Pancreas (tissue), 10 donors: ENCODE measurements around the gene PRODH. TPM values are rescaled to one million over a fixed set of nuclear protein-coding genes. Genes with fewer than 3 reads are reported as not detected.
"Not testable (repeated sequence)": the region's sequence is repeated elsewhere in the genome, so short reads cannot be mapped to it uniquely, and the experiment has no call there.

Experiments used
- ATAC-seq, 4 donors: fragments of 200-7000 bp; cut with Tn5 transposase; one replicate each; pipeline versions ENCODE4 v1.8.0 to v1.9.1; 2020; ENCODE audit warnings: mild to moderate bottlenecking in 4 of 4, moderate library complexity in 4 of 4
- DNase-seq, 6 donors: peaks; one replicate each; pipeline ENCODE4 v3.0.0-alpha.2; 2020
- FAIRE-seq: peaks from 2 replicates; lab custom pipeline; 2012; peaks lifted over from hg19 to GRCh38; lab: Jason Lieb, UNC
- H3K27ac ChIP-seq, 4 donors: fragments of 200-600 bp; sonication (generic); 1 replicate in 3 of 4; 2 replicates in 1 of 4; pipeline versions ENCODE4 v1.5.0 to v1.8.0; 2020
- H3K27me3 ChIP-seq, 4 donors: fragments of 200-600 bp; one replicate each; pipeline ENCODE4 v1.8.0; 2021
- H3K36me3 ChIP-seq, 3 donors: fragments of 200-600 bp; sonication (generic) in 1 of 3; one replicate each; pipeline versions ENCODE4 v1.5.0 to v1.8.0; 2020 to 2021
- H3K4me1 ChIP-seq, 3 donors: fragments of 200-600 bp; one replicate each; pipeline ENCODE4 v1.8.0; 2021
- H3K4me3 ChIP-seq, 4 donors: fragments of 200-600 bp; sonication (generic) in 2 of 4; one replicate each; pipeline versions ENCODE4 v1.5.0 to v1.8.0; 2020 to 2021
- H3K9me3 ChIP-seq, 4 donors: fragments of 200-600 bp; one replicate each; pipeline ENCODE4 v1.8.0; 2021
- WGBS, 2 donors: extraction: QIAGEN DNeasy Blood & Tissue Kit; methylation state at CpG; one replicate each; pipeline ENCODE4 v1.1.7; 2013; 5-methylcytosine and 5-hydroxymethylcytosine counted together
- intact Hi-C, 3 donors: fragments of 100-400 bp; cut with DNase I; formaldehyde crosslinking; loops; one replicate each; pipeline versions ENCODE4 v1.11.1 to v1.14.2; 2022
- polyA plus RNA-seq, 2 donors: library from polyadenylated mRNA; stranded (reverse); fragments of 200-250 nt; gene quantifications; one replicate each; pipeline ENCODE4 v1.2.3, GENCODE V29; 2013
- total RNA-seq, 6 donors: library from RNA; stranded (reverse); fragmentation: NEBNext Ultra II Directional in 4 of 6; extraction: Animal tissue kit (Norgen Biotek cat#: 25700) in 4 of 6; gene quantifications; one replicate each; pipeline versions ENCODE4 v1.2.1 to v1.2.4, GENCODE V29; 2021 to 2023
- TF ChIP-seq, protein P1 (sequence below), 4 donors: fragments of 200-600 bp; sonication (generic) in 3 of 4; IDR thresholded peaks; one replicate each; pipeline versions ENCODE4 v1.5.0 to v1.8.0; 2021; ENCODE audit warnings: antibody characterized with exemption in 4 of 4
- donor health status: healthy with polysubstance abuse.
- donor health status: DM: no; HTN: no; CAD: no; lungs with moderate emphysema.
- donor health status: DM: no; HTN: no; CAD: no.
- donor health status: control.
- donor health status: control.
- donor health status: Bipolar disorder and iron deficiency.
- donor health status: DM: yes; HTN: yes; CAD: no.
- donor health status: DM: no; HTN: no; CAD: no.
- donor health status: DM: no; HTN: no; CAD: no.
- donor health status: DM: yes; HTN: yes; CAD: no.

Gene PRODH
- total and polyA plus RNA-seq, 8 donors, result 0.35 to 4.1 (median 0.78) TPM

GRCh38 chr22:18925368-18926064 lies 10.6 kb downstream of the PRODH start:
- WGBS, 2 donors, result no CpG with 5 or more reads among the region's 20 CpGs
- H3K36me3 ChIP-seq, result no peaks in the 10 kb centered on the region
- intact Hi-C loops, result no loop called here
- no peaks in the 10 kb centered on the region for H3K9me3 ChIP-seq
- H3K4me1 ChIP-seq, result no peaks in the 10 kb centered on the region
- DNase-seq, result no peak
- H3K27me3 ChIP-seq, result no peaks in the 10 kb centered on the region
- no peak for ATAC-seq
- H3K27ac ChIP-seq, result no peak overlapping the region
- no peak overlapping the region for H3K4me3 ChIP-seq
- FAIRE-seq, result no peak
- TF ChIP-seq, protein P1, sequence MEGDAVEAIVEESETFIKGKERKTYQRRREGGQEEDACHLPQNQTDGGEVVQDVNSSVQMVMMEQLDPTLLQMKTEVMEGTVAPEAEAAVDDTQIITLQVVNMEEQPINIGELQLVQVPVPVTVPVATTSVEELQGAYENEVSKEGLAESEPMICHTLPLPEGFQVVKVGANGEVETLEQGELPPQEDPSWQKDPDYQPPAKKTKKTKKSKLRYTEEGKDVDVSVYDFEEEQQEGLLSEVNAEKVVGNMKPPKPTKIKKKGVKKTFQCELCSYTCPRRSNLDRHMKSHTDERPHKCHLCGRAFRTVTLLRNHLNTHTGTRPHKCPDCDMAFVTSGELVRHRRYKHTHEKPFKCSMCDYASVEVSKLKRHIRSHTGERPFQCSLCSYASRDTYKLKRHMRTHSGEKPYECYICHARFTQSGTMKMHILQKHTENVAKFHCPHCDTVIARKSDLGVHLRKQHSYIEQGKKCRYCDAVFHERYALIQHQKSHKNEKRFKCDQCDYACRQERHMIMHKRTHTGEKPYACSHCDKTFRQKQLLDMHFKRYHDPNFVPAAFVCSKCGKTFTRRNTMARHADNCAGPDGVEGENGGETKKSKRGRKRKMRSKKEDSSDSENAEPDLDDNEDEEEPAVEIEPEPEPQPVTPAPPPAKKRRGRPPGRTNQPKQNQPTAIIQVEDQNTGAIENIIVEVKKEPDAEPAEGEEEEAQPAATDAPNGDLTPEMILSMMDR (IDR thresholded peaks at IDR 0.05), result no peak

GRCh38 chr22:18920257-18920902 lies 15.7 kb downstream of the PRODH start:
- H3K9me3 ChIP-seq, H3K36me3 ChIP-seq, H3K27me3 ChIP-seq, FAIRE-seq, intact Hi-C loops, ATAC-seq, DNase-seq, H3K27ac ChIP-seq, H3K4me1 ChIP-seq, H3K4me3 ChIP-seq: not testable (repeated sequence)
- no CpG with 5 or more reads among the region's 12 CpGs for WGBS, 2 donors

- H3K9me3 ChIP-seq, DNase-seq, intact Hi-C loops, H3K4me3 ChIP-seq, FAIRE-seq, H3K27ac ChIP-seq, ATAC-seq, H3K36me3 ChIP-seq, H3K27me3 ChIP-seq, H3K4me1 ChIP-seq: not testable (repeated sequence)
- WGBS, 2 donors, result 64% methylated on average over 1 of the region's 3 CpGs; no CpG with 5 or more reads in 1 of the 2 donors
Measured at GRCh38 chr22:18917818-18918217, 18.3 kb downstream of the PRODH start.

- H3K27ac ChIP-seq, intact Hi-C loops, H3K4me3 ChIP-seq, H3K9me3 ChIP-seq, H3K4me1 ChIP-seq, ATAC-seq, FAIRE-seq, H3K36me3 ChIP-seq, DNase-seq, H3K27me3 ChIP-seq: not testable (repeated sequence)
- WGBS, 2 donors, result no CpG with 5 or more reads among the region's 9 CpGs
Measured at GRCh38 chr22:18915550-18915949, 20.5 kb downstream of the PRODH start.

GRCh38 chr22:18914558-18914957 lies 21.5 kb downstream of the PRODH start:
- intact Hi-C loops, FAIRE-seq, ATAC-seq: not testable (repeated sequence)

DNA sequence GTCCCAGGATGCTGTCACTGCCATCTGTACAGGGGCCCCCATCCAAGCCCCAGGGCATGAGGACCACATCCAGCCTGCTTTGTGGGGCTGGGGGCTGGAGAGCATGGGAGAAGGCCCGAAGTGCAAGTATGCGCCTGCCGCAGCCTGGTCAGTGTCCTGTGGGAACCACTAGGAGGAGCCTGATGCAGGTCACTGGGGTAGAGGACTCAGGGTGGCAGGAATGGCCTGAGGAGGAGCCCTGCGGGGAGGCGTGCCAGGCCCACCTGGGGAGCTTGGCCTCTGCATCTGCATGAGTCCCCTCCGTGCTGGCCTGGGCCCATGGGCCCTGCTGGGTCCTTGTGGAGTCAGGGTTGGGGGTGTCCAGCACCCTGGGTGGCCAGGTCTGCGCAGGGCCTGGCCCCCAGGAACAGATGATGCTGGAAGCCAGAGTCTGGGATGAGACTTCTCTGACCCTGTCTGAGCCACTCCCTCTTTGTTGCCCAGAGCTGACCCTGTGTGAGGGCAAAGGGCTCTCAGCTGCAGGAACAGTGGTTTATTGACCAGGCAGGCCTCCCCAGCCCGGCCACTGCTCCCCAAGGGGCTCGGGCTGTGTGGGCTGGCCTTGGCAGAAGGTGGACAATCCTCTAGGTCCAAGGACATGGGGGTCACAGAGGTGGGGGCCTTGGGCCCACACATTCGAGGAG lies 23.7 kb downstream of the PRODH start:
- H3K9me3 ChIP-seq, H3K4me1 ChIP-seq, FAIRE-seq, H3K4me3 ChIP-seq, H3K27me3 ChIP-seq, ATAC-seq, H3K27ac ChIP-seq, H3K36me3 ChIP-seq, DNase-seq, intact Hi-C loops: not testable (repeated sequence)
- no CpG with 5 or more reads among the region's 10 CpGs for WGBS, 2 donors

More at GRCh38 chr22:18914558-18914957, 21.5 kb downstream of the PRODH start:
- H3K27me3 ChIP-seq, H3K9me3 ChIP-seq, H3K4me3 ChIP-seq, H3K36me3 ChIP-seq, DNase-seq, H3K4me1 ChIP-seq, H3K27ac ChIP-seq: not testable (repeated sequence)
- WGBS, 2 donors, result no CpG with 5 or more reads among the region's 10 CpGs

- FAIRE-seq, ATAC-seq, H3K27ac ChIP-seq, H3K4me1 ChIP-seq, intact Hi-C loops, H3K36me3 ChIP-seq, H3K27me3 ChIP-seq, H3K4me3 ChIP-seq, DNase-seq, H3K9me3 ChIP-seq: not testable (repeated sequence)
- no CpG with 5 or more reads among the region's 2 CpGs for WGBS, 2 donors
Measured at GRCh38 chr22:18911535-18911934, 24.6 kb downstream of the PRODH start.
